ENCODE results near the gene IER5. TPM values are rescaled to one million over a fixed set of nuclear protein-coding genes. Genes with fewer than 3 reads are reported as not detected.

IER5 gene
- total RNA-seq, 6 experiments from 2014 or later, result 35.7 to 49.1 (median 43.4) TPM

- no peaks in the 10 kb centered on the region for H3K9me3 Mint-ChIP-seq
- H3K4me1 Mint-ChIP-seq (ENCODE audit: low read depth), result peaks cover 67% of the 10 kb centered on the region
- peaks cover 5% of the 10 kb centered on the region; the same call in 1 of the 2 replicates for H3K27me3 Mint-ChIP-seq (ENCODE audit: insufficient read depth)
- H3K4me3 Mint-ChIP-seq, result peak overlapping the region; percentile 86
- H3K27ac Mint-ChIP-seq, result peak overlapping the region; percentile 100
- peak; percentile 43 for DNase-seq
- TF ChIP-seq CTCF (IDR thresholded peaks at IDR 0.05), result peak; percentile 74
- no peaks in the 10 kb centered on the region for H3K36me3 Mint-ChIP-seq (ENCODE audit: low read depth)
Measured at GRCh38 chr1:181135437-181135731, 46.9 kb downstream of the IER5 start.

GRCh38 chr1:181135815-181136737 is 47.6 kb downstream of the IER5 start:
- H3K27me3 Mint-ChIP-seq (ENCODE audit: insufficient read depth), result peaks cover 5% of the 10 kb centered on the region; the same call in 1 of the 2 replicates
- H3K9me3 Mint-ChIP-seq, result no peaks in the 10 kb centered on the region
- DNase-seq, result peak; percentile 91
- H3K27ac Mint-ChIP-seq, result peak overlapping the region; percentile 100
- no peak for TF ChIP-seq CTCF (IDR thresholded peaks at IDR 0.05)
- H3K4me1 Mint-ChIP-seq (ENCODE audit: low read depth), result peaks cover 74% of the 10 kb centered on the region
- H3K36me3 Mint-ChIP-seq (ENCODE audit: low read depth), result no peaks in the 10 kb centered on the region
- peak overlapping the region; percentile 86 for H3K4me3 Mint-ChIP-seq

- Mint-ChIP-seq H3K27ac (peak overlapping the region; percentile 100), H3K4me1 (ENCODE audit: low read depth) (peaks cover 80% of the 10 kb centered on the region), H3K36me3 (ENCODE audit: low read depth) (no peaks in the 10 kb centered on the region), H3K27me3 (ENCODE audit: insufficient read depth) (peaks cover 5% of the 10 kb centered on the region; the same call in 1 of the 2 replicates), H3K9me3 (no peaks in the 10 kb centered on the region), H3K4me3 (peak overlapping the region; percentile 51)
- no peak for TF ChIP-seq CTCF (IDR thresholded peaks at IDR 0.05)
- DNase-seq, result no peak
Measured at GRCh38 chr1:181136738-181137122, 48.2 kb downstream of the IER5 start.

GRCh38 chr1:181137217-181137743 is 48.8 kb downstream of the IER5 start:
- Mint-ChIP-seq H3K36me3 (ENCODE audit: low read depth) (no peaks in the 10 kb centered on the region), H3K4me3 (no peak overlapping the region), H3K4me1 (ENCODE audit: low read depth) (peaks cover 86% of the 10 kb centered on the region), H3K27ac (peak overlapping the region; percentile 100), H3K9me3 (no peaks in the 10 kb centered on the region), H3K27me3 (ENCODE audit: insufficient read depth) (peaks cover 5% of the 10 kb centered on the region; the same call in 1 of the 2 replicates)
- DNase-seq, result no peak
- no peak for TF ChIP-seq CTCF (IDR thresholded peaks at IDR 0.05)

- DNase-seq, result peak; percentile 61
- peak overlapping the region; percentile 60 for H3K4me3 Mint-ChIP-seq
- peak overlapping the region; percentile 87 for H3K27ac Mint-ChIP-seq
- H3K27me3 Mint-ChIP-seq (ENCODE audit: insufficient read depth), result peaks cover 5% of the 10 kb centered on the region
- no peaks in the 10 kb centered on the region for H3K36me3 Mint-ChIP-seq (ENCODE audit: low read depth)
- H3K9me3 Mint-ChIP-seq, result no peaks in the 10 kb centered on the region
- peaks cover 86% of the 10 kb centered on the region for H3K4me1 Mint-ChIP-seq (ENCODE audit: low read depth)
- TF ChIP-seq CTCF (IDR thresholded peaks at IDR 0.05), result no peak
Measured at GRCh38 chr1:181139631-181140061, 51.1 kb downstream of the IER5 start.

All from HFFc6 (cell line).